Activated T-helper 17 cell treated with anti-CD3 and anti-CD28 coated beads, Interleukin-2, amount 50 U/mL, for 72 hours (primary cell): ENCODE results near the gene TMTC2. TPM values are rescaled to one million over a fixed set of nuclear protein-coding genes. Genes with fewer than 3 reads are reported as not detected.

ENCODE experiments used
- ATAC-seq: fragments of 150-1000 bp; cut with Tn5 transposase; replicated peaks from 2 replicates; pipeline ENCODE4 v1.10.0; 2021; ENCODE audit warnings: mild to moderate bottlenecking, moderate library complexity
- H3K27ac Mint-ChIP-seq: one replicate; pipeline ENCODE4 v1.8.0; 2022; ENCODE audit warnings: mixed read lengths
- H3K27me3 Mint-ChIP-seq: one replicate; pipeline ENCODE4 v1.8.0; 2022; ENCODE audit warnings: mixed read lengths
- H3K36me3 Mint-ChIP-seq: one replicate; pipeline ENCODE4 v1.8.0; 2022; ENCODE audit warnings: low read depth, mild to moderate bottlenecking, mixed read lengths
- H3K4me1 Mint-ChIP-seq: one replicate; pipeline ENCODE4 v1.8.0; 2022; ENCODE audit warnings: mixed read lengths
- H3K4me3 Mint-ChIP-seq: one replicate; pipeline ENCODE4 v1.8.0; 2022; ENCODE audit warnings: mild to moderate bottlenecking, mixed read lengths
- H3K9me3 Mint-ChIP-seq: one replicate; pipeline ENCODE4 v1.8.0; 2022; ENCODE audit warnings: mixed read lengths
- total RNA-seq, 2 donors: library from RNA; stranded (reverse); gene quantifications; one replicate each; pipeline ENCODE4 v1.2.3, GENCODE V29; 2022

The TMTC2 gene
- total RNA-seq, 2 donors from 2014 or later = 5.8 to 11.2 TPM

- Mint-ChIP-seq H3K9me3 (no peaks in the 10 kb centered on the region), H3K4me3 (no peak overlapping the region), H3K4me1 (peaks cover 5% of the 10 kb centered on the region), H3K36me3 (no peaks in the 10 kb centered on the region), H3K27me3 (no peaks in the 10 kb centered on the region), H3K27ac (no peak overlapping the region)
- no peak for ATAC-seq
Measured at GRCh38 chr12:83156815-83157214, 470.1 kb downstream of the TMTC2 start.

- no peak for ATAC-seq
- peaks cover 5% of the 10 kb centered on the region for H3K4me1 Mint-ChIP-seq
- no peaks in the 10 kb centered on the region for H3K9me3 Mint-ChIP-seq
- H3K27ac Mint-ChIP-seq = no peak overlapping the region
- no peaks in the 10 kb centered on the region for H3K36me3 Mint-ChIP-seq
- H3K27me3 Mint-ChIP-seq = no peaks in the 10 kb centered on the region
- no peak overlapping the region for H3K4me3 Mint-ChIP-seq
Measured at GRCh38 chr12:83157604-83158003, 470.9 kb downstream of the TMTC2 start.

GRCh38 chr12:83158613-83159207, 472.0 kb downstream of the TMTC2 start:
- Mint-ChIP-seq H3K9me3 (no peaks in the 10 kb centered on the region), H3K4me1 (no peaks in the 10 kb centered on the region), H3K27ac (no peak overlapping the region), H3K27me3 (no peaks in the 10 kb centered on the region), H3K36me3 (no peaks in the 10 kb centered on the region), H3K4me3 (no peak overlapping the region)
- ATAC-seq = no peak

DNA sequence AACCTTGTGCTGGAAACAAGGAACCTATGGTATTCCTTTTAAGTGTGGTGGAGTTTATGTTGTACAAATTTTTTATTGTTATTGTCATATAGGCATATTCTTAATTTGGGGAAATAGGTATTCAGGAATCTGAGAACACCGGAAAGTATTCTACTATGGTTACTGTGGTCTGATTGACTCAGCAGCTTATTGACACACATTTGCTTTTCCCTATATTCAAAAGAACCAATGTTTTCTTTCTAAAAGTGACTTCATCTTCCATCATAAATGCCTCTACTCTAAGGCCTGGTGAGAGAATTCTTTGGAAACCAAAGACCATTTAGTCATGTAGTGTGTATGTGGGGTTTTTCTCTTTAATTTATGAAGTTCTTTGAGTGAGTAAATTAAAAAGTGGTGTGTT, 474.8 kb downstream of the TMTC2 start:
- no peak overlapping the region for H3K4me3 Mint-ChIP-seq
- H3K27me3 Mint-ChIP-seq = peaks cover 3% of the 10 kb centered on the region
- no peaks in the 10 kb centered on the region for H3K36me3 Mint-ChIP-seq
- no peak for ATAC-seq
- no peaks in the 10 kb centered on the region for H3K4me1 Mint-ChIP-seq
- no peaks in the 10 kb centered on the region for H3K9me3 Mint-ChIP-seq
- no peak overlapping the region for H3K27ac Mint-ChIP-seq

GRCh38 chr12:83168751-83169150, 482.0 kb downstream of the TMTC2 start:
- Mint-ChIP-seq H3K27ac (no peak overlapping the region), H3K9me3 (peaks cover 4% of the 10 kb centered on the region), H3K27me3 (peaks cover 18% of the 10 kb centered on the region), H3K4me3 (no peak overlapping the region), H3K4me1 (no peaks in the 10 kb centered on the region), H3K36me3 (no peaks in the 10 kb centered on the region)
- ATAC-seq = no peak

DNA sequence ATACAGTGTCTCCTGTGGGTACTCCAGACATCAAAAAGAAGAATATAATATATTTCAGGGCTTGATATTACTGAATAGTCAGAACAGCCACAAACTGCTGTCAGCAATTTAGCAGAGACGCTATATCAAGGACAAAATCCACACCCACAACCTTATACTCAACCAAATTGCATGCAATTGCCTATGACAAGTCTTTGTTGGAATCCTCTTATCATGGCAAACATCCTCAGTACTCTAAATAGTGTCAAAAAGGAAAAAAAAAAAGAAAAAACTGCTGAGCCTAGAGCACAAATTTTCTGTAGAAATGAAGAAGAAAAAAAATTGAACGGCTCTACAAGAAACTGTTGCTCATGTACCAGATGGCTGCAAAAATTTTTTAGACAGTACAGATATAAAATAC, 485.7 kb downstream of the TMTC2 start:
- Mint-ChIP-seq H3K36me3 (no peaks in the 10 kb centered on the region), H3K4me1 (no peaks in the 10 kb centered on the region), H3K27me3 (peaks cover 13% of the 10 kb centered on the region), H3K27ac (no peak overlapping the region), H3K9me3 (peaks cover 4% of the 10 kb centered on the region), H3K4me3 (no peak overlapping the region)
- ATAC-seq = no peak

DNA sequence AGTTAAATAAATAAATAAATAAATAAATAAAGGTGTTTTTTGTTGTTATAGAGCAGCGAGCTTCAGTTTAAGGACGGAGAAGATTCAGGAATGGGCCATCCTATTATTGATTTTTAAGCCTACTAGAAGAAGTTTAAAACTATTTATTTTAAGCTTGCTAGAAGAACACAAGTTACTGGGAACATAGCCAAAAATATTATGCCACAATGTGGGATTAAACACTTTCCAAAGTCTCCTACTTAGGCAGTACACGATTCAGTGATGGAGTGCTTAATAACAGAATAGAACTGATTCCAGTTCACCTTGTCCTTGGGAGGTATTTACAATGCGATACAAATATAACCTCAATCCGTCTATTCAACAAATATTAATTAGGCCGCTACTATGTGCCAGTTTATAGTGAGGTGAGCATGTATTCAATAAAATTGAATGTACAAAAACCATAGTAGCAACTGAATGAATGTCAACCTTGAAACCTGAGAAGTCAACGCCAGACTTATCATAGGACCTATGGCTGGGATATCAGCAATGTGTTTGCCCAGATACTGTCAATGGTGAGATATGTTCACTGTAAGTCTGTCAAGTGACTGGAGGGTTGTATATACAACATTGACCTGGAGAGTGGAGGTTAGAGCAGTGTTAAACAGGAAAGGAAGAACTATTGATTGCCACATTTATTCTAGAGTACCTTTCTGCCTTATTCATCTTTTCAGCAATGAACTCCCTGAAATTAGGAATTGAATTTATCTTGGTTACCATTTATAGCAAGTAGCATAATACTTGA, 486.4 kb downstream of the TMTC2 start:
- Mint-ChIP-seq H3K36me3 (no peaks in the 10 kb centered on the region), H3K4me1 (no peaks in the 10 kb centered on the region), H3K9me3 (peaks cover 4% of the 10 kb centered on the region), H3K27ac (no peak overlapping the region), H3K27me3 (peaks cover 13% of the 10 kb centered on the region), H3K4me3 (no peak overlapping the region)
- ATAC-seq = no peak

DNA sequence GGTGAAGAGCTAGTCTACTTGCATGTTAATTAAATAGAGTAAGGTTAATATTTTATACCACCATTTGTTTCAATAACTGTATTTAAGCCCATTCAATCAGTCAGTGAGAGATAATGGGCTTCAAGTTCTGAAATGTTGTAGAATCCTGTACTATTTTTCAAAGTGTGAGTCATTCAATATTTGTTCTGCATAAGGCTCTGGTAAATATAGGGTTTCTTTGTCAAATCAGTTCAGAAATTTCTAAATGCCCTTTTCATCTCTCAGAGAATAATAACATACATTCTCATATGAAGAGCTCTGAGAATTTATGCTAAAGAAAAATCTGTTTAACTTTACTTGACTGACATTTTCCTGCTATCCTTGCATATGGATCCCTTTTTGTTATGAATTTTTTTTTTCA, 493.3 kb downstream of the TMTC2 start:
- H3K4me1 Mint-ChIP-seq = no peaks in the 10 kb centered on the region
- no peak overlapping the region for H3K27ac Mint-ChIP-seq
- H3K9me3 Mint-ChIP-seq = no peaks in the 10 kb centered on the region
- ATAC-seq = no peak
- no peak overlapping the region for H3K4me3 Mint-ChIP-seq
- no peaks in the 10 kb centered on the region for H3K27me3 Mint-ChIP-seq
- no peaks in the 10 kb centered on the region for H3K36me3 Mint-ChIP-seq

GRCh38 chr12:83181074-83181473, 494.4 kb downstream of the TMTC2 start:
- no peak overlapping the region for H3K27ac Mint-ChIP-seq
- ATAC-seq = no peak

DNA sequence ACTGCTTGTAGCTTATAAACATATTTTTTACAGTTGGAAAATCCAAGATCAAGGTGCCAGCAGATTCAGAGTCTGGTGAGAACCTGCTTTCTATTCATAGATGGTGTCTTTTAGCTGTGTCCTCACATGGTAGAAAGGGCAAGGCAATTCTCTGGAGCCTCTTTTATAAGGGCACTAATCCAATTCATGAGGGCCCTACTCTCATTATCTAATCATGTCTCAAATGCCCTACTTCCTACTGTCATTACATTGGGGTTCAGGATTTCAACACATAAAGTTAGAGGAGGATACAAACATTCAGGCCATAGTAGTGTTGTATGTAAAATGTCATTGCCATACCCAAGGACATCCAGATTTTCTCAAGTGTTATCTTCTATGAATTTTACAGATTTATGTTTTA, 496.4 kb downstream of the TMTC2 start:
- Mint-ChIP-seq H3K4me3 (no peak overlapping the region), H3K36me3 (no peaks in the 10 kb centered on the region)

More at GRCh38 chr12:83181074-83181473, 494.4 kb downstream of the TMTC2 start:
- Mint-ChIP-seq H3K36me3 (no peaks in the 10 kb centered on the region), H3K4me3 (no peak overlapping the region), H3K27me3 (no peaks in the 10 kb centered on the region), H3K4me1 (no peaks in the 10 kb centered on the region), H3K9me3 (no peaks in the 10 kb centered on the region)

More for the DNA sequence above, 496.4 kb downstream of the TMTC2 start:
- H3K9me3 Mint-ChIP-seq = no peaks in the 10 kb centered on the region
- no peak overlapping the region for H3K27ac Mint-ChIP-seq
- H3K27me3 Mint-ChIP-seq = no peaks in the 10 kb centered on the region
- no peak for ATAC-seq
- no peaks in the 10 kb centered on the region for H3K4me1 Mint-ChIP-seq
